Smooth muscle cell (in vitro differentiated cells): Measurements from ENCODE around the gene TYK2. TPM values are rescaled to one million over a fixed set of nuclear protein-coding genes. Genes with fewer than 3 reads are reported as not detected.
"Not testable (repeated sequence)": the region's sequence is repeated elsewhere in the genome, so short reads cannot be mapped to it uniquely, and the experiment has no call there.

Experiments
- DNase-seq: peaks from one replicate; lab custom pipeline; 2025; ENCODE audit not compliant: unreplicated experiment; lab: John Stamatoyannopoulos, UW
- H2AFZ ChIP-seq: fragments of 200-600 bp; sonication (generic); 2 replicates; pipeline ENCODE4 v1.6.0; 2016; ENCODE audit warnings: antibody characterized with exemption, low read depth, mild to moderate bottlenecking
- H3F3A ChIP-seq: fragments of 200-600 bp; sonication (generic); 2 replicates; pipeline ENCODE4 v1.6.0; 2017; ENCODE audit warnings: antibody characterized with exemption, low read depth
- H3K27ac ChIP-seq: fragments of 200-600 bp; sonication (generic); 2 replicates; pipeline ENCODE4 v1.5.1; 2016; ENCODE audit warnings: low read depth, mild to moderate bottlenecking
- H3K27me3 ChIP-seq: fragments of 200-600 bp; sonication (generic); 2 replicates; pipeline ENCODE4 v1.6.1; 2016; ENCODE audit warnings: low read depth, mild to moderate bottlenecking
- H3K36me3 ChIP-seq: fragments of 200-600 bp; sonication (generic); 2 replicates; pipeline ENCODE4 v1.5.1; 2016; ENCODE audit warnings: low read depth
- H3K4me1 ChIP-seq: fragments of 200-600 bp; sonication (generic); 2 replicates; pipeline ENCODE4 v1.5.1; 2016; ENCODE audit warnings: low read depth
- H3K4me2 ChIP-seq: fragments of 200-600 bp; sonication (generic); 2 replicates; pipeline ENCODE4 v1.6.0; 2016; ENCODE audit warnings: mild to moderate bottlenecking
- H3K4me3 ChIP-seq: fragments of 200-600 bp; sonication (generic); 2 replicates; pipeline ENCODE4 v1.5.1; 2016; ENCODE audit warnings: mild to moderate bottlenecking
- H3K79me2 ChIP-seq: fragments of 200-600 bp; sonication (generic); 2 replicates; pipeline ENCODE4 v1.6.0; 2016; ENCODE audit warnings: low read depth, mild to moderate bottlenecking
- H3K9ac ChIP-seq: fragments of 200-600 bp; sonication (generic); 2 replicates; pipeline ENCODE4 v1.6.0; 2016; ENCODE audit warnings: low read depth
- H3K9me3 ChIP-seq: fragments of 200-600 bp; sonication (generic); replicated peaks from 2 replicates; pipeline ENCODE4 v1.5.1; 2016; ENCODE audit warnings: low read depth
- H4K20me1 ChIP-seq: fragments of 200-600 bp; sonication (generic); 2 replicates; pipeline ENCODE4 v1.6.0; 2016; ENCODE audit warnings: low read depth
- WGBS: methylation state at CpG from one replicate; pipeline ENCODE4 v1.1.7; 2016; ENCODE audit warnings: low lambda C conversion rate; 5-methylcytosine and 5-hydroxymethylcytosine counted together
- polyA plus RNA-seq: library from polyadenylated mRNA; unstranded; fragments of >200 nt; fragmentation: Nextera tagmentation; extraction: Ambion mirVana; gene quantifications from 2 replicates; pipeline ENCODE4 v1.2.1, GENCODE V29; 2016
- total RNA-seq: library from RNA; depleted of rRNA; stranded (reverse); fragments of >200 nt; gene quantifications from 2 replicates; pipeline ENCODE4 v1.2.3, GENCODE V29; 2014
- TF ChIP-seq, protein P1 (sequence below): fragments of 200-600 bp; sonication (generic); IDR thresholded peaks from 2 replicates; pipeline ENCODE4 v1.5.1; 2017; ENCODE audit warnings: borderline replicate concordance, mild to moderate bottlenecking, antibody characterized with exemption; ENCODE audit not compliant: insufficient read depth, poor library complexity, severe bottlenecking

TYK2 gene
- total and polyA plus RNA-seq, 2 experiments from 2014 or later, result 53.1 to 98.4 TPM

DNA sequence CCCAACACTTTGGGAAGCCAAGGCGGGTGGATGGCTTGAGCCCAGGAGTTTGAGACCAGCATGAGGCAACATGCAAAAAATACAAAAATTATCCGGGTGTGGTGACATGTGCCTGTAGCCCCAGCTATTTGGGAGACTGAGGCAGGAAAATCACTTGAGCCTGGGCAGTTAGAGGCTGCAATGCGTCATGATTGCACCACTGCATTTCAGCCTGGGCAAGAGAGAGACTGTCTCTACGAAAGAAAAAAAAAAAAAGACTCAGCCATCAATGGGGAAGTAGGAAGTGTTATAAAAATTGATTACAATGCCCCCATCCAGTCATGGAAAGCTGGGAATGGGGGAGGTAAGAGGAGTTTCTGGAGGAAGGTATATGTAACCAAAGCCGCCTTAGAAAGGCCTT lies 5.4 kb downstream of the TYK2 start:
- Histone ChIP-seq H3K36me3 (no peaks in the 10 kb centered on the region), H3K79me2 (peaks cover 6% of the 10 kb centered on the region), H3F3A (no peaks in the 10 kb centered on the region), H3K9me3 (no peaks in the 10 kb centered on the region), H3K4me1 (peaks cover 4% of the 10 kb centered on the region), H3K27me3 (no peaks in the 10 kb centered on the region), H3K4me3 (no peak overlapping the region), H3K4me2 (no peak overlapping the region), H3K9ac (no peak overlapping the region), H4K20me1 (no peaks in the 10 kb centered on the region), H2AFZ (no peak overlapping the region), H3K27ac (no peak overlapping the region)
- TF ChIP-seq, protein P1, sequence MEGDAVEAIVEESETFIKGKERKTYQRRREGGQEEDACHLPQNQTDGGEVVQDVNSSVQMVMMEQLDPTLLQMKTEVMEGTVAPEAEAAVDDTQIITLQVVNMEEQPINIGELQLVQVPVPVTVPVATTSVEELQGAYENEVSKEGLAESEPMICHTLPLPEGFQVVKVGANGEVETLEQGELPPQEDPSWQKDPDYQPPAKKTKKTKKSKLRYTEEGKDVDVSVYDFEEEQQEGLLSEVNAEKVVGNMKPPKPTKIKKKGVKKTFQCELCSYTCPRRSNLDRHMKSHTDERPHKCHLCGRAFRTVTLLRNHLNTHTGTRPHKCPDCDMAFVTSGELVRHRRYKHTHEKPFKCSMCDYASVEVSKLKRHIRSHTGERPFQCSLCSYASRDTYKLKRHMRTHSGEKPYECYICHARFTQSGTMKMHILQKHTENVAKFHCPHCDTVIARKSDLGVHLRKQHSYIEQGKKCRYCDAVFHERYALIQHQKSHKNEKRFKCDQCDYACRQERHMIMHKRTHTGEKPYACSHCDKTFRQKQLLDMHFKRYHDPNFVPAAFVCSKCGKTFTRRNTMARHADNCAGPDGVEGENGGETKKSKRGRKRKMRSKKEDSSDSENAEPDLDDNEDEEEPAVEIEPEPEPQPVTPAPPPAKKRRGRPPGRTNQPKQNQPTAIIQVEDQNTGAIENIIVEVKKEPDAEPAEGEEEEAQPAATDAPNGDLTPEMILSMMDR, result no peak
- 95% methylated on average over 5 of the region's 5 CpGs for WGBS
- DNase-seq, result no peak

DNA sequence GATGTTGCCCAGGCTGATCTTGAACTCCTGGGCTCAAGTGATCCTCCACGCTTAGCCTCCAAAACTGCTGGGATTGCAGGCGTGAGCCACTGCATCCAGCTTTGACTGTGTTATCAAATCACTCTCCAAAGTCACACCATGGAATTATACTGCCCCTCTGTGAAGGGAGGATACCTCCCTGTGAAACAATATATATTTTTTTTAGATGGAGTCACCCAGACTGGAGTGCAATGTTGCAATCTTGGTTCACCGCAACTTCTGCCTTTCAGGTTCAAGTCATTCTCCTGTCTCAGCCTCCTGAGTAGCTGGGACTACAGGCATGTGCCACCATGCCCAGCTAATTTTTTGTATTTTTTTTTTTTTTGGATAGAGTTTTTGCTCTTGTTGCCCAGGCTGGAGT lies 7.7 kb downstream of the TYK2 start:
- no peaks in the 10 kb centered on the region for H4K20me1 ChIP-seq
- TF ChIP-seq, protein P1, result no peak
- no peak overlapping the region for H3K4me2 ChIP-seq
- no peak overlapping the region for H2AFZ ChIP-seq
- H3K27ac ChIP-seq, result no peak overlapping the region
- no peaks in the 10 kb centered on the region for H3K79me2 ChIP-seq
- H3K4me1 ChIP-seq, result no peaks in the 10 kb centered on the region
- no peaks in the 10 kb centered on the region for H3K36me3 ChIP-seq
- H3K9me3 ChIP-seq, result no peaks in the 10 kb centered on the region
- H3F3A ChIP-seq, result no peaks in the 10 kb centered on the region
- no peak overlapping the region for H3K9ac ChIP-seq
- WGBS, result 100% methylated on average over 3 of the region's 3 CpGs
- no peaks in the 10 kb centered on the region for H3K27me3 ChIP-seq
- H3K4me3 ChIP-seq, result no peak overlapping the region
- DNase-seq, result no peak

- Histone ChIP-seq H2AFZ (no peak overlapping the region), H4K20me1 (peaks cover 14% of the 10 kb centered on the region), H3F3A (no peaks in the 10 kb centered on the region), H3K4me3 (no peak overlapping the region), H3K9me3 (no peaks in the 10 kb centered on the region), H3K36me3 (no peaks in the 10 kb centered on the region), H3K4me1 (no peaks in the 10 kb centered on the region), H3K79me2 (no peaks in the 10 kb centered on the region), H3K27ac (no peak overlapping the region), H3K4me2 (no peak overlapping the region), H3K9ac (no peak overlapping the region), H3K27me3 (no peaks in the 10 kb centered on the region)
- DNase-seq, result no peak
- TF ChIP-seq, protein P1, result no peak
- 94% methylated on average over 15 of the region's 15 CpGs for WGBS
These were observed 12.1 kb downstream of the TYK2 start for GRCh38 chr19:10368101-10368803.

GRCh38 chr19:10366950-10367512 lies 13.3 kb downstream of the TYK2 start:
- not testable (repeated sequence) for H3K27ac ChIP-seq, H3K27me3 ChIP-seq, H3K9ac ChIP-seq, H3K4me2 ChIP-seq, H3K9me3 ChIP-seq, H3K79me2 ChIP-seq, DNase-seq, H3K4me1 ChIP-seq, H2AFZ ChIP-seq, H3K36me3 ChIP-seq, H3K4me3 ChIP-seq, H3F3A ChIP-seq
- WGBS, result over 99% methylated on average over 4 of the region's 4 CpGs
- H4K20me1 ChIP-seq, result peaks cover 14% of the 10 kb centered on the region
